CD4-positive, alpha-beta memory T cell (primary cell): ENCODE data around the gene NXNL1. TPM values are rescaled to one million over a fixed set of nuclear protein-coding genes. Genes with fewer than 3 reads are reported as not detected.

ENCODE experiments used
- CTCF ChIA-PET: fragments of 350-600 bp; sonication (Branson Sonifier 250); formaldehyde crosslinking; loops from one replicate; lab custom pipeline; 2021; ENCODE audit warnings: inconsistent platforms; ENCODE audit not compliant: partially characterized antibody; lab: Charles Lee
- POLR2A ChIA-PET: fragments of 350-600 bp; sonication (Branson Sonifier 250); formaldehyde crosslinking; loops from one replicate; lab custom pipeline; 2021; ENCODE audit not compliant: partially characterized antibody; lab: Charles Lee
- DNase-seq, 5 donors: peaks; one replicate each; pipeline versions ENCODE4 v3.0.0 to v3.0.0-alpha.2; 2020 to 2022; ENCODE audit warnings: mixed read lengths in 1 of 5
- H3K27ac ChIP-seq: one replicate; pipeline ENCODE4 v1.7.0; 2013; ENCODE audit warnings: low read depth, low read length
- H3K27me3 ChIP-seq: 2 replicates; pipeline ENCODE4 v1.7.0; 2013; ENCODE audit warnings: mild to moderate bottlenecking, low read length, moderate library complexity; ENCODE audit not compliant: insufficient read depth
- H3K36me3 ChIP-seq: 2 replicates; pipeline ENCODE4 v1.7.0; 2013; ENCODE audit warnings: mild to moderate bottlenecking, low read length, moderate library complexity; ENCODE audit not compliant: insufficient read depth
- H3K4me1 ChIP-seq: 2 replicates; pipeline ENCODE4 v1.7.0; 2013; ENCODE audit warnings: mild to moderate bottlenecking, low read length, moderate library complexity; ENCODE audit not compliant: insufficient read depth
- H3K4me3 ChIP-seq, 2 donors: one replicate each; pipeline ENCODE4 v1.7.0; 2013; ENCODE audit warnings: low read length in 2 of 2, mild to moderate bottlenecking in 1 of 2
- H3K9me3 ChIP-seq, 2 donors: one replicate each; pipeline ENCODE4 v1.7.0; 2013; ENCODE audit warnings: low read length in 2 of 2, control low read depth in 1 of 2; ENCODE audit not compliant: control insufficient read depth in 1 of 2
- H3K27ac Mint-ChIP-seq, 7 donors: one replicate each; pipeline ENCODE4 v1.8.0; 2020 to 2021; ENCODE audit warnings: mixed read lengths in 7 of 7, mild to moderate bottlenecking in 6 of 7, inconsistent platforms in 3 of 7, moderate library complexity in 3 of 7
- H3K27me3 Mint-ChIP-seq, 2 donors: one replicate each; pipeline ENCODE4 v1.8.0; 2020 to 2021; ENCODE audit warnings: mixed read lengths in 2 of 2
- H3K36me3 Mint-ChIP-seq, 2 donors: one replicate each; pipeline ENCODE4 v1.8.0; 2020 to 2021; ENCODE audit warnings: mixed read lengths in 2 of 2, inconsistent platforms in 1 of 2, mild to moderate bottlenecking in 1 of 2
- H3K4me1 Mint-ChIP-seq, 4 donors: one replicate each; pipeline ENCODE4 v1.8.0; 2020 to 2021; ENCODE audit warnings: mixed read lengths in 4 of 4, mild to moderate bottlenecking in 1 of 4
- H3K4me3 Mint-ChIP-seq, 8 donors: one replicate each; pipeline ENCODE4 v1.8.0; 2020 to 2021; ENCODE audit warnings: mixed read lengths in 8 of 8, mild to moderate bottlenecking in 7 of 8, moderate library complexity in 6 of 8, inconsistent platforms in 3 of 8
- H3K9me3 Mint-ChIP-seq, 8 donors: one replicate each; pipeline ENCODE4 v1.8.0; 2020 to 2021; ENCODE audit warnings: mixed read lengths in 8 of 8, mild to moderate bottlenecking in 5 of 8, inconsistent platforms in 3 of 8, moderate library complexity in 1 of 8
- intact Hi-C: fragments of 100-400 bp; cut with micrococcal nuclease; formaldehyde crosslinking; loops from one replicate; pipeline ENCODE4 v1.15.1; 2023
- polyA plus RNA-seq, 2 donors: library from polyadenylated mRNA; unstranded; fragments of 300-500 nt; fragmentation: Illumina TruSeq; gene quantifications; one replicate each; pipeline ENCODE4 v1.2.3, GENCODE V29; 2021
- total RNA-seq, 2 experiments: library from RNA; stranded (reverse); gene quantifications; one replicate each; pipeline ENCODE4 v1.2.3, GENCODE V29; 2021

NXNL1 gene
- total and polyA plus RNA-seq, 4 experiments from 2014 or later = not detected

DNA sequence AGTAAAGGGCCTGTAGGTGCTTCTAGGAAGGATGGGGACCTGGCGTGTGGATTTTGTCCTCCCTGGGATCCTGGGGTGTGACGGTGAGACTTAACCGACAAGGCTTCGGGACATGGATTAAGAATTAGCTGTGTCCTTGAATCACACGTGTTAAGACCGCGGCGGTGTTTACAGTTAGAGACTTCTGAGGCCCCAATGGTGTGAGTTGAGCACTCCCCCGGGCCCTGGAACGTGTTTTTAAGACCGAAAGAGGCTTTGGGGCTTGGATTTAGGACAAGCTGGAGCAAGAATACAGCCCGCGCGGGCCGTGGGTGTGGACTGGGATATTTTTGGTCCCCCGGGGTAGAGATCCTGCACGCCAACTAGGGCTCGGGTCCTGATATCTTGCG is 8.4 kb upstream of the NXNL1 start:
- Histone ChIP-seq H3K27me3 (no peaks in the 10 kb centered on the region), H3K9me3 (no peaks in the 10 kb centered on the region), H3K4me3 (peak overlapping the region; percentile 1 to 93), H3K36me3 (no peaks in the 10 kb centered on the region), H3K4me1 (peaks cover 15% of the 10 kb centered on the region), H3K27ac (peak overlapping the region; percentile 65)
- ChIA-PET CTCF (interaction anchor here (0.7 to 5.3 kb wide), 6 partner anchors 20 to 209 kb away, joined by 3 to 50 read pairs (median 3); partner anchors contain the start of genes CCDC194 and TMEM221), POLR2A (interaction anchor here (1.0 to 1.6 kb wide), 2 partner anchors 49 to 134 kb away, joined by 3 to 11 read pairs; partner anchors contain the start of gene MVB12A)
- H3K27ac Mint-ChIP-seq = peak overlapping the region; percentile 82 to 99 (median 96)
- peaks cover 0 to 3% of the 10 kb centered on the region in 2 donors for H3K36me3 Mint-ChIP-seq
- intact Hi-C loops = loop anchor here (1.0 to 10.0 kb wide), 4 partner anchors 78 to 386 kb away; partner anchors contain the start of genes COLGALT1 and RPL18A
- no peaks in the 10 kb centered on the region for H3K27me3 Mint-ChIP-seq
- no peaks in the 10 kb centered on the region for H3K9me3 Mint-ChIP-seq
- peak overlapping the region; percentile 95 to 100 (median 96) for H3K4me3 Mint-ChIP-seq
- peaks cover 9 to 42% (median 22%) of the 10 kb centered on the region in 4 donors for H3K4me1 Mint-ChIP-seq
- no peak for DNase-seq

DNA sequence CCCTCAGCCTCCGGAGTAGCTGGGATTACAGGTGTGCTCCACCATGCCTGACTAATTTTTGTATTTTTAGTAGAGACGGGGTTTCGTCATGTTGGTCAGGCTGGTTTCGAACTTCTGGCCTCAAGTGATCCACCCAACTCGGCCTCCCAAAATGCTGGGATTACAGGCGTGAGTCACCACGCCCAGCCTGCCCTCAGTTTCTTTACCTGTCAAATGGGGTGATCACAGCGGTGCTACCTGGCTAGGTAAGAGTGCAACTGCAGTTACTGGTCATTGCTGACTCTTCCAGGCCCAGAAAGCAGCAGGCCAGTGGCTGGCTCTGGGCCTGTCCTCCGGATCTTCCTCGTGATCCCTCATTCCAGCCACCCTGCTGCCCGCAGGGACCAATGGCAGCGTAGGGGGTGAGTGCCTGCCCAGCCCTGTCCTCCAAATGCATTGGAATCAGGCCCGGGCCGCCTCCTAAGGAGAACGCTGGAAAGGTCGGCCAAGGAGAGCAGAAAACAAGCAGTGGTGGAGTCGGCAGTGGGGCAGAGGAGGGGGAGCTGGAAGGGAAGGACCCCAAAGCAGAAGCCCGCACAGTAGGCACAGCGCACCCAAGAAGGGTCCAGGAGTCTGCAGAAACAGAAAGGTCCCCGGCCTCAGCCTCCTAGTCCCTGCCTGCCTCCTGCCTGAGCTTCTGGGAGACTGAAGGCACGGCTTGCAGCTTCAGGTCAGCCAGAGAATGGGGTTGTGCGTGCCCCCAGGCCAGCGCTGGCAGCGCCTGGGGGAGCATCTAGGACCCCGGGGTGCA is 7.8 kb upstream of the NXNL1 start:
- Mint-ChIP-seq H3K4me3 (peak overlapping the region; percentile 95 to 100 (median 96)), H3K27me3 (no peaks in the 10 kb centered on the region), H3K27ac (peak overlapping the region; percentile 25 to 97 (median 96)), H3K4me1 (peaks cover 9 to 42% (median 22%) of the 10 kb centered on the region in 4 donors), H3K36me3 (peaks cover 0 to 3% of the 10 kb centered on the region in 2 donors), H3K9me3 (no peaks in the 10 kb centered on the region)
- Histone ChIP-seq H3K36me3 (no peaks in the 10 kb centered on the region), H3K4me1 (peaks cover 15% of the 10 kb centered on the region), H3K27me3 (no peaks in the 10 kb centered on the region), H3K9me3 (no peaks in the 10 kb centered on the region), H3K4me3 (no peak overlapping the region), H3K27ac (no peak overlapping the region)
- intact Hi-C loops = loop anchor here (1.0 to 10.0 kb wide), 4 partner anchors 77 to 386 kb away; partner anchors contain the start of genes COLGALT1 and RPL18A
- ChIA-PET CTCF (interaction anchor here (0.9 to 5.3 kb wide), 8 partner anchors 14 to 208 kb away, joined by 3 to 50 read pairs (median 4); partner anchors contain the start of gene CCDC194), POLR2A (interaction anchor here (1.0 to 1.6 kb wide), 2 partner anchors 49 to 133 kb away, joined by 3 to 11 read pairs; partner anchors contain the start of gene MVB12A)
- DNase-seq = no peak

DNA sequence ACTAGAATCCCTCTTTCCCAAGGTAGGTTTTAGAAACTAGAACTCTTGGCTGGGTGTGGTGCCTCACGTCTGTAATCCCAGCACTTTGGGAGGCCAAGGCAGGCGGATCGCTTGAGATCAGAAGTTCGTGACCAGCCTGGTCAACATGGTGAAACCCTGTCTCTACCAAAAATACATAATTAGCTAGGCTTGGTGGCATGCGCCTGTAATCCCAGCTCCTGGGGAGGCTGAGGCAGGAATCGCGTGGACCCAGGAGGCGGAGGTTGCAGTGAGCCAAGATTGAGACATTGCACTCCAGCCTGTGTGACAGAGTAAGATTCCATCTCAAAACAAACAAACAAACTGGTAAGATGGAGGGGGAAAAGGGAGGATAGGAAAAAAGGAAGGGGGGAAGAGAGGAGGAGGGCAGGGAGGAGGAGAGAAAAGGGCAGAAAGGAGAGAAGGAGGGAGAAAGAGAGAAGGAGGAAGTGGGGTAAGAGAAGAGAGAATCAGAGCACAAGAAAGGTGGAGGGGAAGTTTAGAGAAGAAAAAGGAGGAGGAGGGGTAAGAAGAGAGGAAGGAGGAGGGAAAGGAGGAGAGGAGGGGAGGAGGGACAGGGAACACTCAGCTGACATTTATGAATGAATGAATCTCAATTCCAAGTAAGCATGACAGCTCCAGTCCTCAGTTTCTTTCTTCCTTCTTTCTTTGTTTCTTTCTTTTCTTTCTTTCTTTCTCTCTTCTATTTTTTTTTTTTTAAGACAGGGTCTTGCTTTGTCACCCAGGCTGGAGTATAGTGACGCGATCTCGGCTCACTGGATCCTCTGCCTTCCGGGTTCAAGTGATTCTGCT is 7.0 kb upstream of the NXNL1 start:
- Mint-ChIP-seq H3K27ac (peak overlapping the region in 5 of 7 donors; percentile 19 to 71 (median 29)), H3K4me1 (peaks cover 8 to 42% (median 22%) of the 10 kb centered on the region in 4 donors), H3K9me3 (no peaks in the 10 kb centered on the region), H3K36me3 (peaks cover 0 to 3% of the 10 kb centered on the region in 2 donors), H3K4me3 (no peak overlapping the region), H3K27me3 (no peaks in the 10 kb centered on the region)
- H3K4me1 ChIP-seq = peaks cover 15% of the 10 kb centered on the region
- ChIA-PET POLR2A (interaction anchor here (1.6 kb wide), 1 partner anchor 48 kb away, joined by 11 read pairs; the partner anchor contains the start of gene MVB12A), CTCF (interaction anchor here (0.9 to 5.3 kb wide), 8 partner anchors 13 to 89 kb away, joined by 3 to 50 read pairs (median 6); partner anchors contain the start of genes CCDC194 and TMEM221)
- intact Hi-C loops = loop anchor here (2.0 to 10.0 kb wide), 2 partner anchors 175 to 387 kb away; partner anchors contain the start of gene RPL18A
- DNase-seq = no peak
- H3K4me3 ChIP-seq = no peak overlapping the region
- no peaks in the 10 kb centered on the region for H3K36me3 ChIP-seq
- H3K9me3 ChIP-seq = no peaks in the 10 kb centered on the region
- H3K27me3 ChIP-seq = no peaks in the 10 kb centered on the region
- H3K27ac ChIP-seq = no peak overlapping the region

DNA sequence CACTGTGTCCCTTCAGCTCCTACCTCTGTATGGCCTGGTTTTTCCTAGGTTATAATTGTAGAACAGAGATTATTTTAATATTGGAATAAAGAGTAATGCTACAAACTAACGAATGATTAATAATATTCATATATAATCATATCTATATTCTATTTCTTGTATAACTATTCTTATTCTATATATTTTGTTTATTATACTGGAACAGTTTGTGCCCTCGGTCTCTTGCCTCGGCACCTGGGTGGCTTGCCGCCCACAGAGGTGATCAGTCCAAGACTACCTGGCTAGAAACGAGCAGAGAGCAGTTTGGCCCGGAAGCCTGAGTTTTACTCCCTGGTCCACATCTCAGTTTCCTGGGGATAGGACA is 5.7 kb upstream of the NXNL1 start:
- Histone ChIP-seq H3K4me1 (peaks cover 12% of the 10 kb centered on the region), H3K4me3 (no peak overlapping the region), H3K9me3 (no peaks in the 10 kb centered on the region), H3K27ac (no peak overlapping the region), H3K36me3 (no peaks in the 10 kb centered on the region), H3K27me3 (no peaks in the 10 kb centered on the region)
- ChIA-PET POLR2A (interaction anchor here (0.7 to 1.2 kb wide), 2 partner anchors 76 to 77 kb away, joined by 3 read pairs; no protein-coding TSS in a partner anchor), CTCF (interaction anchor here (0.8 to 5.3 kb wide), 10 partner anchors 18 to 393 kb away, joined by 3 to 50 read pairs (median 6); partner anchors contain the start of genes CCDC194, DDA1, RPL18A and TMEM221)
- Mint-ChIP-seq H3K4me1 (peaks cover 6 to 34% (median 20%) of the 10 kb centered on the region in 4 donors), H3K4me3 (no peak overlapping the region), H3K9me3 (no peaks in the 10 kb centered on the region), H3K27ac (peak overlapping the region in 3 of 7 donors; percentile 8 to 51 (median 50)), H3K36me3 (peaks cover 0 to 3% of the 10 kb centered on the region in 2 donors), H3K27me3 (no peaks in the 10 kb centered on the region)
- intact Hi-C loops = loop anchor here (1.0 to 10.0 kb wide), 2 partner anchors 71 to 388 kb away; partner anchors contain the start of gene RPL18A
- DNase-seq = no peak

DNA sequence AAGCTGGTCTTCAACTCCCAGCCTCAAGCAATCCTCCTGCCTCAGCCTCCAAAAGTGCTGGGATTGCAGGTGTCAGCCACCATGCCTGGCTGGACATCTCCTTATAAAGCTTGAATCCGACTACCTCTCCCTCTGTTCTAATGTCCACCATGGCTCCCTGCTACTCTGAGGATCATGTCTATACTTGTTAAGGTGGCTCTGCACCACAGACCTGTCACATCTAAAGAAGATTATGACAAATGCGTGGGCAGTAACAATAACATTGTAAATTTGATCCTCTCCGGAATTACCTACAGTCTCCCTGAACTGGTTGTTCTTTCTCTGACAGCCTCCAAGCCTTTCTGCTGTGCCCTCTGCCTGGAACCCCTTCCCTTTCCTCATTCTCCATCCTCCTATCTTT is 1.8 kb downstream of the NXNL1 start:
- DNase-seq = no peak
- Mint-ChIP-seq H3K9me3 (no peaks in the 10 kb centered on the region), H3K4me1 (peaks cover 0 to 3% (median 0%) of the 10 kb centered on the region in 4 donors), H3K27ac (no peak overlapping the region), H3K27me3 (peaks cover 18 to 26% of the 10 kb centered on the region in 2 donors), H3K4me3 (no peak overlapping the region), H3K36me3 (no peaks in the 10 kb centered on the region)
- Histone ChIP-seq H3K4me3 (no peak overlapping the region), H3K9me3 (no peaks in the 10 kb centered on the region), H3K36me3 (no peaks in the 10 kb centered on the region), H3K4me1 (no peaks in the 10 kb centered on the region), H3K27me3 (peaks cover 18% of the 10 kb centered on the region), H3K27ac (no peak overlapping the region)
- ChIA-PET CTCF (interaction anchor here (1.3 to 2.3 kb wide), 2 partner anchors 10 to 37 kb away, joined by 5 to 7 read pairs; partner anchors contain the start of gene TMEM221), POLR2A (no interaction called here)
- intact Hi-C loops = no loop called here

DNA sequence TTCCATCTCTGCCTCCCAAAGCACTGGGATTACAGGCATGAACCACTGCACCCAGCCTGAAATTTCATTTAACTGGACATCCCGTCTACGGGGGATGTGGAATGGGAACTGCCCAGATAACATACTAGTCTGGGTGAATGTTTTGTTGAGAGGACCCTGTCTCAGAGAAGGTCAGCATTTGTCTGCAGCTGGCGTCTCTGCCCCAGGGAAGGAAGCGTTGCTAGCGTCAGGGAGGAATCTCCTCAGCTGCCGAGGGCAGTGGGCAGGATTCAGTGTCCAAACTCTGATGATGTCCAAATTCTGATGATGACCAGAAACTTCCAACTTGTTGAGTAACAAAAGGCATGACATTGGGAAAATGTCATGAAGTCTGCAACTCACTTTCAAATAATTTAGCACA is 3.1 kb downstream of the NXNL1 start:
- H3K36me3 Mint-ChIP-seq = no peaks in the 10 kb centered on the region
- no peak for DNase-seq
- peaks cover 18% of the 10 kb centered on the region for H3K27me3 ChIP-seq
- H3K4me1 Mint-ChIP-seq = peaks cover 4 to 8% (median 5%) of the 10 kb centered on the region in 4 donors
- H3K4me3 Mint-ChIP-seq = no peak overlapping the region
- peak overlapping the region in 1 of 7 donors; percentile 65 for H3K27ac Mint-ChIP-seq
- no peak overlapping the region for H3K4me3 ChIP-seq
- H3K27ac ChIP-seq = no peak overlapping the region
- intact Hi-C loops = no loop called here
- ChIA-PET CTCF (interaction anchor here (1.3 to 2.3 kb wide), 2 partner anchors 9 to 39 kb away, joined by 5 to 7 read pairs; partner anchors contain the start of gene TMEM221), POLR2A (no interaction called here)
- no peaks in the 10 kb centered on the region for H3K9me3 ChIP-seq
- no peaks in the 10 kb centered on the region for H3K36me3 ChIP-seq
- H3K27me3 Mint-ChIP-seq = peaks cover 21 to 29% of the 10 kb centered on the region in 2 donors
- H3K9me3 Mint-ChIP-seq = no peaks in the 10 kb centered on the region
- H3K4me1 ChIP-seq = peaks cover 6% of the 10 kb centered on the region
